NCI-H345 treated with DMSO at 0.1 percent for 48 hours (cell line): ENCODE results near the gene PRR19.
A peak's percentile ranks its signal among the peaks of the same experiment; 100 is the strongest.
"Not testable (repeated sequence)": the region's sequence is repeated elsewhere in the genome, so short reads cannot be mapped to it uniquely, and the experiment has no call there.

Experiments
- DNase-seq: peaks from one replicate; lab custom pipeline; 2025; ENCODE audit not compliant: unreplicated experiment; lab: John Stamatoyannopoulos, UW

PRR19 gene, protein sequence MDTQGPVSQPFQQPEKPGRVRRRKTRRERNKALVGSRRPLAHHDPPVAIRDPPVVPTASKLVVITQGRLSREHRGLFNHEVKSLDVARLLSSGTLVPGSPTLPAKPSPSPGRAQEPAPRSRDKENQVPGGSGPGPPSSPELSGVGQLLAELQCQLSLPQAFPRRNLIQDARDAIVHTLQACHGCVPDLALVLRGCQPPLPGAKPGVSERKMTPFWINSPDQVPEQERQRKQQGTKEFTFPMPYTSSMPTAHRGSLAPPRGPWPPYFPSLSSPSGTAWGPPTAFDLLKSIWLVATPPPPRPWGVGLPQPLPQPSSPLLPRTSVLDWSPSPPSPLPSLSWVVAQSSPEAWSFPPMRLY

DNA sequence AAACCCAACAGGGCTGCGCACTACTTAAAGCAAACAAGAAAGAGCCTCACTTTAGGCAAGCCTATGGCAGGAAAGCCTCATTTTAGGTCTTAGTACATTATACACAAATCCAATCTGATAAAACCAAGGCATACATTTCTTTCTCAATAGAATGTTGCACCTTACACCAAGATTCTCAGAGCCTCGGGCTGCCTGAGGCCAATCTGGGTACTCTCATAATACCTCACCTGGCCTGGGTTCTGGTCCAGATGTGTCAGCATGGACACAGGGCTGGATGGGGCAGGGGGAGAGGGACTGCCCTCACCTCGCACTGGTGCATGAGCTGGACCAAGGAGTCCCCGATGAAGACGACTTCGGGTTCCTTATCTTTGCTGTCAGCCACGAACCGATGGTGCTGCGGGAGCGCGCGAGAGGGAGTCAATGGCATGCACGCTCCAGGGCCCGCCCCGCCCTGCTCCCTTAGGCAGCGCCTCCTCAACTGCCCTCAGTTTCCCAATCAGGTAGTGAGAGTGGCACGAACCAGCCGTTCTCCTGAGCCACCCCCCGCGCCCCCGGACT, at the start of gene PRR19:
TSS of gene PRR19 (plus strand) at position 487 of the 558 bp plus-strand sequence. CDS start 7,453 bp downstream, outside the sequence.
- no peak for DNase-seq

DNA sequence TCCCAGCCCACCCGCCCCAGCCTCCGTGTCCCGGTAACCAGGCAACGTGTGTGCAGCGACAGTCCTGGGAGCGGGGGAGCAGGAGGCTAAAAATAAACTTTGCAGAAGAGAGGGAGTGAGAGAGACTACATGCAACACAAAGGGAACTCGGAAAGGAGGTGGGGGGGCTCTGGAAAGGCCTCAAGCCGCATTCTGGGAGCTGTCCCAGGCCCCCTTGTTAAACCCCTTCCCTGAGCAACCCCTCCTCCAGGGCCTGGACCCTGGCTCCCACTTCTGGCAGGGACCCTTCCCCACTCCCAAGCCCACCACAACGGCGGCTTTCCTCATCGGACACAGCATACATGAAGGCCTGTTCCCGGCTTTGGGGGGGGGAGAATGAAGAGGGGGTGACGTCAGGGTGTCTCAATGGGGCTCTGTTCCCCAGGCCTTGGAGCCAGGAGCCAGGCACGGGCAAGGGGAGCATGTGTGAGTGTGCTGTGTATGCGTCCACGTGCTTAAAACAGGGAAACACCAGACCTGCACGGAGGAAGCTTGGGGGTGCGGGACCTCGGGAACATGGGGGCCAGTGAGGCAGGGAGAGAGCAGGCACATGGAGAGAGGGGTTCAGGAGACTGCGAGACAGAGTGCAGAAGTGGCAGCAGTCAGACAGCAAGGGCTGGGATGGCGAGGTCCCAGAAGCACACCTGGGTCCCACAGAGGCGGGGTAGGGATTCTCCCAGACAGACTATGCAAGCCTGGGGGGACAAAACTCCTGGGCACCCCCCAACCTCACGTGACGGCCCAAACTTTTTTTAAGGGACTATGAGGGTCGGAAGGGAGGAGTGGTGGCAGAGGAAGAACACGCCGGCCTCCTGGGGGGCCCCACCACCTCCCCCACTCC, 49.3 kb upstream of the PRR19 start:
- DNase-seq = no peak

DNA sequence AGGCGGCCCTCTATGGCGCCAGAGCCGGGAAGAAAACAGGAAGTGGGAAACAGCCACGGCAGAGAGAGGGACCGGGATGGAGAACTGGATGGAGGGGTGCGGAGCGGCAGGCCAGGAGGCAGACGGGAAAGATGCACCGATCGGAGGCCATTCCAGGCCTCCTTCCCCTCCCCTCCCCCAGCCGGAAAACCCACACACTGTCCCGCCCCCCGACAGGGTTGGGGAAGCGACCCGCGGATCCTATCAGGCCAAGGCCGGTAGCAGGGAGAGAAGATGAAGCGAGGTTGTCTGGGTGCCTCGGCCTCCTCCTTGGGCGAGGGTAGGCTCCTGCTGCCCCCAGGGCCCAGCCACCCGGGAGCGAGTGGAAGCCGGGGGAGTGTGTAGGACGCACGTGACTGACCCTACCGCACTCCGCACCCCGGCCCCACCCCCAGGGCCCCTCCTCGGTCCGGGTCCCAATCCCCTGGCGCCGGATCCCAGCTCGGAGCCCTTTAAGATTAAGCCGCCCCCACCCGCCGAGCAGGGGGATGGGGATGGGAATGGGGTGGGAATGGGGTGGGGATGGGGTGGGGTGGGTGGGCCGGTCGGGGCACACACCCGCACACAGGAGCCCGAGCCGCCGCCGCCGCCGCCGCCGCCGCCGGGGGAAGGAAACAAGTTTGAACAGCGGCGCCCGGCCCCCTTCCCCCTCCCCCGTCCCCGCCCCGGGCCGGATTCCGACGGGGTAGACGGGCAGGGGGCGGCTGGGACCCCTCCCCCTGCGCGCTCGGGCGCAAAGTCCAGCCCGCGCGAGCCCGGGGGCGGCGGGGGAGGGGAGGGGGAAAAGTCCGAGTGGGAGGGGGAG, 48.5 kb upstream of the PRR19 start:
- DNase-seq = no peak

GRCh38 chr19:42254089-42254849, 47.7 kb upstream of the PRR19 start:
- no peak for DNase-seq

DNA sequence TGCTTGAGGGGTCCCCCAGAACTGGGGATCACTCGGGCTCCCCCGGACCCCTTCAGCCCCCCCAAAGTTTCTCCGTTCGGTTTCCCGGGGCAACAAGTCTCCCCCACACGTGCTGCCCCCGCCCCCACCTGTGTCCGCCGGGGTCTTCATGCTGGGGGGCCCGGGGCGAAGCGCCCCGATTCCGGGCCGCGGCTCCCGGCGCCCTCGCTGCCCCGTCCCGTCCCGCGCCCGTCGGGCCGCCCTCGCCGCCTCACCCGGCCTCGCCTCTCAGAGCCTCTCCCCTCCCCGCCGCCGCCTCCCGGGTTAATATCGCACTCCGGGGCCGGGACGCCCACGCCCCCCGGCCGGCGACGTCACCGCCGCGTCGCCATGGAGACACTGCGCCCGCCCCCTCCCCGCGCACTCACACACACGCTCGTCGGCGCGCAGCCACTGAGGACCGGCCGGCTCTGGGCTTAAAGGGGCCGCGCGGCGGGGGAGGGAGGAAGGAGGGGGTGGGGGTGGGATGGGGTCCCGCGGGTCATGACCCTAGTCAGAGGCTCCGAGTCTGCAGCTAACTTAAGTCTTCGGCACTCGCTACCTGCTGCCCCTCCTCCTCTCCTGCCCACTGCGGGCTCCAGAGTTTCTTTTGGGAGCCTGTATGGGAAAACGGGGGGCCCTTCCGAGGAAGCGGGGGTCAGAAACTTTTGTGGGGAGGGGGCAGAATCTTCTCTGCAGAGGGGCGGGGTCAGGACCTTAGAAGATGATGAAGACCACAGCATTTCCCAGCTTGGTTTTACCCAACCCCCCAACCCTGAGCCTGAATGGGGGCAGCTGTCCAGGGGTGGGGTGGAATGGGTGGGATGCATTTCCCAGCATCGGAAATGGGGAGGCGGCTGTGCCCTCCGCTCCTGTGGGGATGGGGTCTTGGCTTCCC, 46.8 kb upstream of the PRR19 start, which contains the start of gene ERF:
TSS of gene ERF (minus strand) at position 279 of the 916 bp plus-strand sequence. CDS start at position 150, 129 bp downstream.
- DNase-seq = peak; percentile 33

GRCh38 chr19:42255766-42256745, 45.9 kb upstream of the PRR19 start:
- no peak for DNase-seq

DNA sequence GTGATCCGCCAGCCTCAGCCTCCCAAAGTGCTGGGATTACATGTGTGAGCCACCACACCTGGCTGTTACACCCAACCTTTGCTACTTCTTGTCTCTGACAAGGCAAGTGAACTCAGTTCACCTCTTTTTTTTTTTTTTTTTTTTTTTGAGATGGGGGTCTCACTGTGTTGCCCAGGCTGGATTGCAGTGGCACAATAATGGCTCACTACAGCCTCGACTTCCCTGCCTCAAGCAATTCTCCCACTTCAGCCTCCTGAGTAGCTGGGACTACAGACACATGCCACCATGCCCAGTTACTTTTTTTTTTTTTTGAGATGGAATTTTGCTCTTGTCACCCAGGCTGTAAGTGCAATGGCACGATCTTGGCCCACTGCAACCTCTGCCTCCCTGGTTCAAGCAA, 44.1 kb upstream of the PRR19 start:
- DNase-seq = not testable (repeated sequence)

DNA sequence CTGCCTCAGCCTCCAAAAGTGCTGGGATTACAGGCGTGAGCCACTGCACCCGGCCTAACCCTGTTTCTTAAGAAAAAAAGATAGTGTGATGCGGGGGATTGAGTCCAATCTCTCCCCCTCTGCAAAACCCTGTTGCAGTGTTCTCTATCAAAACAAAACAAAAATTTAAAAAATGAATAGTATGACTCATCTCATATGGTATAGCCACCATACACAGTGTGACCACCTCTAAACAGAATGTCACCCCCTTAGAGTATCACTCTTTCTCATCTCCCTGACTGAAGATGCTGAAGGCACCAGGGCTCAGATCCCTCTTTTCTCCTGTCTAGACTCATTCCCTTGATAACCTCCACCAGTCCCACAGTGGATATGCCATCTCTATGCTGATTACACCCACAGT, 40.2 kb upstream of the PRR19 start:
- DNase-seq = no peak

DNA sequence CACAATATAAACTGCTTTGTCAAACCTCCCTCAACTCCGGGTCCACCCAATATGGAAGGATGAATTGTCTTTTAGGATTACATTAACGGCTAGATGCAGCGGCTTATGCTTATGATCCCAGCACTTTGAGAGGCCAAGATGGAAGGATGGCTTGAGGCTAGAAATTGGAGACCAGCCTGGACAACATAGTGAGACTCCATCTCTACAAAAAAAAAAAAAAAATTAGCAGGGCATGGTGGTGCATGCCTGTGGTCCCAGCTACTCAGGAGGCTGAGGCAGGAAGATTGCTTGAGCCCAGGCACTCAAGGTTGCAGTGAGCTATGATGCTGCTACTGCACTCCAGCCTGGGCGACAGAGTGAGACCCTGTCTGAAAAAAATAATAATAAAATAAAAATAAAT, 35.8 kb upstream of the PRR19 start:
- DNase-seq = not testable (repeated sequence)

- not testable (repeated sequence) for DNase-seq
Observed at GRCh38 chr19:42266928-42267603, 34.9 kb upstream of the PRR19 start.

- no peak for DNase-seq
Observed at GRCh38 chr19:42267644-42268141, 34.2 kb upstream of the PRR19 start.

DNA sequence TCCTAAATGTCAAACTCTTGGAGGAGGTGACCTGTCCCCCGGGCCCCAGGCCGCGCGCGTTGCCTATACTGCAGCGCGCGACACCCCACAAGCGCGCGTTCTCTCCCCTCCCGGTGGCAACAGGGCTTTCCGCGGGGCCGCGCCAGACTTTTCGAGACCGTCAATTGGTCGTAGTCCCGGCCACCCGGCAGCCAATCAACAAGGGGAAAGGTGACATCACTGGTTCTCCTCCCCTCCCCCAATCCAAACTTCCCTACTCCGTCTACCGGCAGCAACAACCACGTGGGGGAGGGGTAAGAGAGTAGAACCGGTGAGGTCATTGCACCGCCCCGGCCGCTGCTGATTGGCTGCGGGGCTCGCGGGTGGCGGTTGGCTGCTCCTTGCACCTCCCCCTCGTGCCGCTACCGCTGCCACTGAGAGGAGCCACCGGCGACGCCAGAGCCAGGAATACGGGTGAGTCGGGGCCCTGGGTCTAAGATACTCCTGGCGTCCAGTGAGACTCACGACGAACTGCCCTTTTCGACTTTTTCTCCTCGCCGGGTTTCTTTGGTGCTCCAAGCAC, 33.7 kb upstream of the PRR19 start:
- peak; percentile 90 for DNase-seq

- peak; percentile 97 for DNase-seq
Observed at GRCh38 chr19:42268704-42269477, 33.0 kb upstream of the PRR19 start, which contains the start of gene CIC. CIC (plus strand) TSS chr19:42269252; CDS start chr19:42271784, 2,532 bp downstream.

DNA sequence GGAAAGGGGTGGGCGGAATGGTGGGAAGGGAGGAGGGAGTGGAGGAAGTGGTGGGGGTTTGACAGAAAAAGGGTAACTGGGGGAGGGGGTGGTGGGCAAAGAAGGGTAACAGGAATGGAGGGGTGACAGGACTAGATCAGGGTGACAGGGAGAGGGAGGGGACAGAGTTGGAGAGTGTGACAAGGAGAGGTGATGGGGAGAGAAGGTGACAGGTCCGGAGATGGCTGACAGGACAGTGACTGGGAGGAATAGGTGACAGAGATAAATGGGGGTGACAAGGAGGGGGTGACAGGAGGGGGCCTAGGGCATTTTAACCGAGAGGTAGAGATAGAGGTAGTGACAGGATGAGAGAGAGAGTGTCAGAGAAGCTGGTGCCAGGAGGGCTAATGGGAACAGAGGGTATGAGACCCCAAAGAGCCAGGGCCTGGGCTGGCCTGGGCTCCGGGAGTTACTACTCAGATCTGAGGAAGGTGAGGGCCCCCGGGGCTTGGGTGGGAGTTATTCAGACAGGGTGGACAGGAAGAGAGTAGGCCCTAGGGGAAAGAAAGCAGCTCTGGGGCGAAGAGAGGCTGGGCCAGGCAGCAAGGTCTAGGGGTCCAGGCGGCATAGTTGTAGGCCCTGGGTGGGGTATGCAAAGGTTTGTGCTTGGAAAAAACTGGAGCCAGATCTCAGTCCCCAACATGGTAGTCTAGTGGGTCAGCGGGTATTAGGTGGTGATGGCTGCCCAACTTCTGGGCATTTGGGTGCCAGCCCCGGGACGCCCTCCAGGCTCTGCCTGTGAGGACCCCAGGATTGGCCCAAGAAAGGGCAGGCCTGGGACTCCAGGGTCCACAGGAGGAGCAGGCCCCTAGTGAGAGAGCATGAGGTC, 32.2 kb upstream of the PRR19 start:
- DNase-seq = no peak
